ENCODE results near the gene TXK. TPM values are rescaled to one million over a fixed set of nuclear protein-coding genes. Genes with fewer than 3 reads are reported as not detected.
A peak's percentile ranks its signal among the peaks of the same experiment; 100 is the strongest.

Gene TXK
- total and polyA plus RNA-seq, 10 of the 15 experiments (the other 5 are each of a cell fraction or from before 2014, with no cell fraction given): 0.44 to 2.9 (median 1.4) TPM

- TF ChIP-seq MTA2 (IDR thresholded peaks at IDR 0.05; ENCODE audit: low read depth) (no peak), BCLAF1 (IDR thresholded peaks at IDR 0.05) (no peak), PML (IDR thresholded peaks at IDR 0.05; ENCODE audit: low read length) (0 out of 2 replicates have a peak, but pooled peaks have one; percentile 46), FOXM1 (IDR thresholded peaks at IDR 0.05; ENCODE audit: low read depth, low read length) (peak; percentile 72; the same call in 1 of the 2 replicates), PAX8 (IDR thresholded peaks at IDR 0.05) (no peak), JUND (IDR thresholded peaks at IDR 0.05; ENCODE audit: low read depth, low read length) (no peak), JUNB (IDR thresholded peaks at IDR 0.05) (peak; percentile 94), CHD4 (IDR thresholded peaks at IDR 0.05) (no peak), CBX5 (IDR thresholded peaks at IDR 0.05; ENCODE audit: low read depth) (no peak), CBFB (IDR thresholded peaks at IDR 0.05; ENCODE audit: low read depth) (peak; percentile 31; the same call in 1 of the 2 replicates)
- TF ChIP-seq, protein P1, sequence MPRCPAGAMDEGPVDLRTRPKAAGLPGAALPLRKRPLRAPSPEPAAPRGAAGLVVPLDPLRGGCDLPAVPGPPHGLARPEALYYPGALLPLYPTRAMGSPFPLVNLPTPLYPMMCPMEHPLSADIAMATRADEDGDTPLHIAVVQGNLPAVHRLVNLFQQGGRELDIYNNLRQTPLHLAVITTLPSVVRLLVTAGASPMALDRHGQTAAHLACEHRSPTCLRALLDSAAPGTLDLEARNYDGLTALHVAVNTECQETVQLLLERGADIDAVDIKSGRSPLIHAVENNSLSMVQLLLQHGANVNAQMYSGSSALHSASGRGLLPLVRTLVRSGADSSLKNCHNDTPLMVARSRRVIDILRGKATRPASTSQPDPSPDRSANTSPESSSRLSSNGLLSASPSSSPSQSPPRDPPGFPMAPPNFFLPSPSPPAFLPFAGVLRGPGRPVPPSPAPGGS (IDR thresholded peaks at IDR 0.05; ENCODE audit: borderline replicate concordance, insufficient read depth, low read depth, low read length, poor library complexity, severe bottlenecking): peak; percentile 60
Measured at GRCh38 chr4:48065587-48066052, 68.4 kb downstream of the TXK start (continued).

All from GM12878 (cell line).